Measurements from ENCODE around the gene ESR1. TPM values are rescaled to one million over a fixed set of nuclear protein-coding genes. Genes with fewer than 3 reads are reported as not detected.

ESR1 gene
- total RNA-seq, 4 donors from 2014 or later = 2.1 to 6.9 (median 5.2) TPM

- Histone ChIP-seq H3K4me3 (no peak overlapping the region), H3K27ac (no peak overlapping the region), H3K36me3 (no peaks in the 10 kb centered on the region), H3K27me3 (no peaks in the 10 kb centered on the region), H3K4me1 (no peaks in the 10 kb centered on the region), H3K9me3 (no peaks in the 10 kb centered on the region)
- no peak for DNase-seq (ENCODE audit: low spot score in 2 of 2)
- TF ChIP-seq POLR2A (IDR thresholded peaks at IDR 0.05) (no peak), EP300 (IDR thresholded peaks at IDR 0.05) (no peak)
- TF ChIP-seq, protein P1, sequence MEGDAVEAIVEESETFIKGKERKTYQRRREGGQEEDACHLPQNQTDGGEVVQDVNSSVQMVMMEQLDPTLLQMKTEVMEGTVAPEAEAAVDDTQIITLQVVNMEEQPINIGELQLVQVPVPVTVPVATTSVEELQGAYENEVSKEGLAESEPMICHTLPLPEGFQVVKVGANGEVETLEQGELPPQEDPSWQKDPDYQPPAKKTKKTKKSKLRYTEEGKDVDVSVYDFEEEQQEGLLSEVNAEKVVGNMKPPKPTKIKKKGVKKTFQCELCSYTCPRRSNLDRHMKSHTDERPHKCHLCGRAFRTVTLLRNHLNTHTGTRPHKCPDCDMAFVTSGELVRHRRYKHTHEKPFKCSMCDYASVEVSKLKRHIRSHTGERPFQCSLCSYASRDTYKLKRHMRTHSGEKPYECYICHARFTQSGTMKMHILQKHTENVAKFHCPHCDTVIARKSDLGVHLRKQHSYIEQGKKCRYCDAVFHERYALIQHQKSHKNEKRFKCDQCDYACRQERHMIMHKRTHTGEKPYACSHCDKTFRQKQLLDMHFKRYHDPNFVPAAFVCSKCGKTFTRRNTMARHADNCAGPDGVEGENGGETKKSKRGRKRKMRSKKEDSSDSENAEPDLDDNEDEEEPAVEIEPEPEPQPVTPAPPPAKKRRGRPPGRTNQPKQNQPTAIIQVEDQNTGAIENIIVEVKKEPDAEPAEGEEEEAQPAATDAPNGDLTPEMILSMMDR (IDR thresholded peaks at IDR 0.05) = no peak
- 86 to 94% methylated on average over 3 of the region's 3 CpGs for WGBS, 2 donors
Observed at GRCh38 chr6:151905072-151905471, 97.6 kb downstream of the ESR1 start.

- H3K4me1 ChIP-seq = no peaks in the 10 kb centered on the region
- DNase-seq (ENCODE audit: low spot score in 2 of 2) = no peak
- TF ChIP-seq POLR2A (IDR thresholded peaks at IDR 0.05) = no peak
- TF ChIP-seq, protein P1 (IDR thresholded peaks at IDR 0.05) = no peak
- TF ChIP-seq EP300 (IDR thresholded peaks at IDR 0.05) = no peak
- H3K27ac ChIP-seq = no peak overlapping the region
- 94 to 95% methylated on average over 4 of the region's 4 CpGs for WGBS, 2 donors
- H3K36me3 ChIP-seq = no peaks in the 10 kb centered on the region
- H3K9me3 ChIP-seq = no peaks in the 10 kb centered on the region
- no peak overlapping the region for H3K4me3 ChIP-seq
- H3K27me3 ChIP-seq = no peaks in the 10 kb centered on the region
Observed at GRCh38 chr6:151905854-151906253, 98.4 kb downstream of the ESR1 start.

- Histone ChIP-seq H3K36me3 (no peaks in the 10 kb centered on the region), H3K27me3 (no peaks in the 10 kb centered on the region), H3K4me3 (no peak overlapping the region), H3K9me3 (no peaks in the 10 kb centered on the region), H3K4me1 (no peaks in the 10 kb centered on the region), H3K27ac (no peak overlapping the region)
- no peak for DNase-seq (ENCODE audit: low spot score in 2 of 2)
- TF ChIP-seq EP300 (IDR thresholded peaks at IDR 0.05) (no peak), POLR2A (IDR thresholded peaks at IDR 0.05) (no peak)
- TF ChIP-seq, protein P1 (IDR thresholded peaks at IDR 0.05) = no peak
- 54 to 59% methylated on average over 2 of the region's 2 CpGs for WGBS, 2 donors
Observed at GRCh38 chr6:151911401-151911800, 103.9 kb downstream of the ESR1 start.

DNA sequence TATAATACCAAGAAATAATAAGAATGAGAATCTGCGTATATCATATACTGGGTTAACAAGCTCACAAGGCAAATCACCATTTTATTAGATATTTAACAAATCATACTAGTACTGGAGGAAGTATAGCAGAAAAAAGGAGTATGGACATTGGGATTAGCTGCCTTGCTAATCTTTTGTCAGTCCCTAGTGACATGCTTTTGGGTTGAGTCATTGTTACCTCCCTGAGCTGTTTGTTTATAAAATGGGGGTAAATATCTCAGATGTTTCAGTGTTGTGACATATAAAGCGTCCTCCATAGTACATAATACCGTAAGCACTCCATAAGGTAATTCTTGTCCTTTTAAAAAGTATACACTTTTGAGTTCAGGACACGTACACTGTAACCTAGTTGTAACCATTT lies 107.0 kb downstream of the ESR1 start:
- WGBS, 2 donors = 89 to 90% methylated on average over 4 of the region's 4 CpGs

DNA sequence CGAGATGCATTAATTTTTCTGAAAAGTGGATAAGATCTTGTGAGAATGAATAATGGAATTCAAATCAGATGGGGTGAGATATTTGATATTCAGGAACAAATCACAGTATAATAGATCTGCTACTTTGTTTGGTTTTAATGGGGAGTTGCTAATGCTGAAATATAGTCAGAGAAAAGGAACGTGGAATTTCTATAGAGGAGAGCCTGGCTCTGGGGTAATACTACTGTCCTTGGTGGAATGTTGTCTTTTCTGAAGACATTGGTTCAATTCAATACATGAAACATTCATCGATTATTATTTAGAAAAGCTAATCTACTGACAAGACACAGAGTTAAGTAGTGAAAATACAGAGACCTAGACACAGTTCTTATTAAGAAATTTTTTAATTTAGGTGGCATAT lies 108.6 kb downstream of the ESR1 start:
- peaks cover 0 to 4% (median 0%) of the 10 kb centered on the region in 4 donors for H3K9me3 ChIP-seq

More for the DNA sequence above, 107.0 kb downstream of the ESR1 start:
- Histone ChIP-seq H3K4me3 (no peak overlapping the region), H3K36me3 (no peaks in the 10 kb centered on the region), H3K4me1 (no peaks in the 10 kb centered on the region), H3K9me3 (no peaks in the 10 kb centered on the region), H3K27me3 (no peaks in the 10 kb centered on the region), H3K27ac (no peak overlapping the region)
- DNase-seq (ENCODE audit: low spot score in 2 of 2) = no peak
- TF ChIP-seq POLR2A (IDR thresholded peaks at IDR 0.05) (no peak), EP300 (IDR thresholded peaks at IDR 0.05) (no peak)
- TF ChIP-seq, protein P1 (IDR thresholded peaks at IDR 0.05) = no peak

More for the DNA sequence above, 108.6 kb downstream of the ESR1 start:
- no peaks in the 10 kb centered on the region for H3K27me3 ChIP-seq
- no peak overlapping the region for H3K4me3 ChIP-seq
- DNase-seq (ENCODE audit: low spot score in 2 of 2) = no peak
- no peaks in the 10 kb centered on the region for H3K36me3 ChIP-seq
- TF ChIP-seq, protein P1 (IDR thresholded peaks at IDR 0.05) = no peak
- no peak for TF ChIP-seq EP300 (IDR thresholded peaks at IDR 0.05)
- TF ChIP-seq POLR2A (IDR thresholded peaks at IDR 0.05) = no peak
- peak overlapping the region in 1 of 4 donors; percentile 18 for H3K27ac ChIP-seq
- 86 to 90% methylated on average over 3 of the region's 3 CpGs for WGBS, 2 donors
- H3K4me1 ChIP-seq = no peaks in the 10 kb centered on the region

All from tibial nerve (tissue), 4 donors.